Retinal pigment epithelial cell (primary cell): ENCODE measurements around the gene PPP1R9A.

ENCODE experiments used
- DNase-seq: peaks from one replicate; pipeline ENCODE4 v3.0.0-alpha.2; 2010; ENCODE audit warnings: low read depth
- H3K4me3 ChIP-seq: 2 replicates; pipeline ENCODE4 v1.5.1; 2011; ENCODE audit warnings: mild to moderate bottlenecking, low read length, control low read depth, moderate library complexity
- CTCF ChIP-seq: conservative IDR thresholded peaks from 2 replicates; pipeline ENCODE4 v1.5.1; 2011; ENCODE audit warnings: low read depth, low read length, control low read depth, inconsistent platforms

The PPP1R9A gene

GRCh38 chr7:95205665-95206225 is 298.4 kb downstream of the PPP1R9A start:
- no peak overlapping the region for H3K4me3 ChIP-seq
- DNase-seq, result no peak
- TF ChIP-seq CTCF, result no peak

- no peak for TF ChIP-seq CTCF
- DNase-seq, result no peak
These were observed 301.9 kb downstream of the PPP1R9A start for GRCh38 chr7:95209276-95209675.

GRCh38 chr7:95209788-95210187 is 302.4 kb downstream of the PPP1R9A start:
- H3K4me3 ChIP-seq, result no peak overlapping the region
- TF ChIP-seq CTCF, result no peak
- DNase-seq, result no peak

More at GRCh38 chr7:95209276-95209675, 301.9 kb downstream of the PPP1R9A start:
- no peak overlapping the region for H3K4me3 ChIP-seq

- H3K4me3 ChIP-seq, result no peak overlapping the region
- TF ChIP-seq CTCF, result no peak
These were observed 305.8 kb downstream of the PPP1R9A start for GRCh38 chr7:95213148-95213547.

GRCh38 chr7:95213809-95214492 is 306.6 kb downstream of the PPP1R9A start:
- H3K4me3 ChIP-seq, result no peak overlapping the region

More at GRCh38 chr7:95213148-95213547, 305.8 kb downstream of the PPP1R9A start:
- no peak for DNase-seq

GRCh38 chr7:95219721-95220120 is 312.3 kb downstream of the PPP1R9A start:
- DNase-seq, result no peak
- TF ChIP-seq CTCF, result no peak
- no peak overlapping the region for H3K4me3 ChIP-seq

More at GRCh38 chr7:95213809-95214492, 306.6 kb downstream of the PPP1R9A start:
- DNase-seq, result no peak
- TF ChIP-seq CTCF, result no peak

GRCh38 chr7:95220328-95220727 is 312.9 kb downstream of the PPP1R9A start:
- no peak overlapping the region for H3K4me3 ChIP-seq
- no peak for TF ChIP-seq CTCF
- DNase-seq, result no peak
